Effector memory CD4-positive, alpha-beta T cell (primary cell): ENCODE measurements around the gene FRS3.

Source experiments
- DNase-seq, 3 donors: peaks; one replicate each; pipeline ENCODE4 v3.0.0-alpha.2; 2020
- H3K27ac ChIP-seq: 2 replicates; pipeline ENCODE4 v1.7.0; 2013; ENCODE audit warnings: mild to moderate bottlenecking, low read length, moderate library complexity; ENCODE audit not compliant: insufficient read depth, poor library complexity, severe bottlenecking
- H3K27me3 ChIP-seq: replicated peaks from 2 replicates; pipeline ENCODE4 v1.7.0; 2013; ENCODE audit warnings: mild to moderate bottlenecking, low read length; ENCODE audit not compliant: insufficient read depth, control insufficient read depth, poor library complexity, severe bottlenecking
- H3K36me3 ChIP-seq: 2 replicates; pipeline ENCODE4 v1.7.0; 2013; ENCODE audit warnings: mild to moderate bottlenecking, low read length, moderate library complexity; ENCODE audit not compliant: control insufficient read depth, insufficient read depth
- H3K4me1 ChIP-seq: 2 replicates; pipeline ENCODE4 v1.7.0; 2013; ENCODE audit warnings: low read length, mild to moderate bottlenecking; ENCODE audit not compliant: control insufficient read depth, insufficient read depth, poor library complexity, severe bottlenecking
- H3K4me3 ChIP-seq: 2 replicates; pipeline ENCODE4 v1.7.0; 2013; ENCODE audit warnings: low read length, low read depth, mild to moderate bottlenecking; ENCODE audit not compliant: insufficient read depth, poor library complexity, severe bottlenecking
- H3K9me3 ChIP-seq: 2 replicates; pipeline ENCODE4 v1.7.0; 2013; ENCODE audit warnings: mild to moderate bottlenecking, low read length, moderate library complexity; ENCODE audit not compliant: control insufficient read depth

The FRS3 gene

GRCh38 chr6:41720262-41720620 lies 59.5 kb downstream of the FRS3 start:
- DNase-seq, result no peak
- no peaks in the 10 kb centered on the region for H3K4me1 ChIP-seq

More at GRCh38 chr6:41720262-41720620, 59.5 kb downstream of the FRS3 start:
- Histone ChIP-seq H3K27me3 (no peaks in the 10 kb centered on the region), H3K36me3 (no peaks in the 10 kb centered on the region), H3K27ac (no peak overlapping the region), H3K4me3 (no peak overlapping the region), H3K9me3 (no peaks in the 10 kb centered on the region)
